HCT116 (cell line): ENCODE data around the gene ARHGAP28. TPM values are rescaled to one million over a fixed set of nuclear protein-coding genes. Genes with fewer than 3 reads are reported as not detected.

Source experiments
- ATAC-seq: fragments of 200-7000 bp; cut with Tn5 transposase; 2 replicates; pipeline ENCODE4 v1.9.1; 2020; ENCODE audit warnings: mild to moderate bottlenecking, moderate library complexity
- BruUV-seq: library from RNA; stranded (reverse); fragments of 400-500 nt; replicated peaks from 2 replicates; lab custom pipeline; 2021; lab: Mats Ljungman, UMichigan
- CTCF ChIA-PET: fragments of 300-600 bp; sonication (Branson Sonifier 250); formaldehyde crosslinking; loops from one replicate; lab custom pipeline; 2021; ENCODE audit warnings: antibody characterized with exemption; lab: Charles Lee
- POLR2A ChIA-PET: fragments of 300-600, 350-600 bp; sonication (Branson Sonifier 250); formaldehyde crosslinking; loops from one replicate; lab custom pipeline; 2021; ENCODE audit warnings: antibody characterized with exemption; lab: Charles Lee
- RAD21 ChIA-PET, 2 experiments: fragments of 300-600 bp; sonication (Branson Sonifier 250); formaldehyde crosslinking; loops; one replicate each; lab custom pipeline; 2023; ENCODE audit warnings: low total read pairs in 2 of 2; ENCODE audit not compliant: uncharacterized antibody in 2 of 2, unreplicated experiment in 2 of 2, low non-redundant PET in 1 of 2; lab: Charles Lee
- DNase-seq: peaks from one replicate; pipeline ENCODE4 v3.0.0-alpha.2; 2010; ENCODE audit warnings: low read depth, low spot score
- H2AFZ ChIP-seq: fragments of 200-600 bp; shearing (Covaris generic), sonication (generic); 2 replicates; pipeline ENCODE4 v1.6.1; 2017; ENCODE audit warnings: low read depth, mixed run types, mixed read lengths, antibody characterized with exemption, low read length; ENCODE audit not compliant: poor library complexity, severe bottlenecking
- H3K27ac ChIP-seq: 2 replicates; pipeline ENCODE4 v1.5.1; 2012; ENCODE audit warnings: low read depth, low read length
- H3K27me3 ChIP-seq: fragments of 200-600 bp; sonication (generic); 2 replicates; pipeline ENCODE4 v1.6.1; 2016; ENCODE audit warnings: mixed run types, low read length, mixed read lengths; ENCODE audit not compliant: insufficient read depth
- H3K36me3 ChIP-seq, 2 experiments: fragments of 200-500 bp in 1 of 2; fragments of 200-600 bp in 1 of 2; sonication (Bioruptor generic) in 1 of 2; sonication (generic) in 1 of 2; 2 replicates each; pipeline versions ENCODE4 v1.5.1 to v1.6.1; 2014 to 2016; ENCODE audit warnings: low read length in 2 of 2, inconsistent platforms in 1 of 2, mixed read lengths in 1 of 2, mixed run types in 1 of 2; ENCODE audit not compliant: insufficient read depth in 2 of 2, control insufficient read depth in 1 of 2
- H3K4me1 ChIP-seq, 2 experiments: fragments of 200-600 bp in 1 of 2; sonication (generic) in 1 of 2; 2 replicates each; pipeline versions ENCODE4 v1.5.1 to v1.6.1; 2012 to 2017; ENCODE audit warnings: low read length in 2 of 2, inconsistent platforms in 1 of 2, mild to moderate bottlenecking in 1 of 2, mixed read lengths in 1 of 2, mixed run types in 1 of 2, moderate library complexity in 1 of 2; ENCODE audit not compliant: insufficient read depth in 2 of 2, control insufficient read depth in 1 of 2
- H3K4me2 ChIP-seq: fragments of 200-600 bp; sonication (generic); 2 replicates; pipeline ENCODE4 v1.6.1; 2017; ENCODE audit warnings: mixed run types, low read length, mixed read lengths
- H3K4me3 ChIP-seq, 2 experiments: fragments of 200-600 bp in 1 of 2; sonication (generic) in 1 of 2; replicated peaks in 1 of 2; 2 replicates each; pipeline ENCODE4 v1.5.1; 2011 to 2016; ENCODE audit warnings: low read length in 2 of 2, control low read depth in 1 of 2, low read depth in 1 of 2, mild to moderate bottlenecking in 1 of 2, mixed read lengths in 1 of 2, mixed run types in 1 of 2
- H3K79me2 ChIP-seq: fragments of 200-600 bp; sonication (generic); 2 replicates; pipeline ENCODE4 v1.6.1; 2017; ENCODE audit warnings: mild to moderate bottlenecking, mixed run types, low read length, moderate library complexity, mixed read lengths; ENCODE audit not compliant: insufficient read depth
- H3K9ac ChIP-seq: fragments of 200-600 bp; sonication (generic); 2 replicates; pipeline ENCODE4 v1.6.1; 2016; ENCODE audit warnings: low read length, mixed read lengths
- H3K9me2 ChIP-seq: fragments of 200-600 bp; sonication (generic), shearing (Covaris generic); 2 replicates; pipeline ENCODE4 v1.6.1; 2017; ENCODE audit warnings: mixed run types, mild to moderate bottlenecking, moderate library complexity; ENCODE audit not compliant: insufficient read depth
- H3K9me3 ChIP-seq, 2 experiments: fragments of 200-500 bp in 1 of 2; fragments of 200-600 bp in 1 of 2; sonication (Bioruptor generic) in 1 of 2; sonication (generic) in 1 of 2; 2 replicates each; pipeline ENCODE4 v1.6.1; 2014 to 2017; ENCODE audit warnings: low read length in 2 of 2, mixed read lengths in 2 of 2, inconsistent platforms in 1 of 2, low read depth in 1 of 2, mild to moderate bottlenecking in 1 of 2, mixed run types in 1 of 2, moderate library complexity in 1 of 2; ENCODE audit not compliant: control insufficient read depth in 1 of 2, insufficient read depth in 1 of 2
- H4K20me1 ChIP-seq: fragments of 200-600 bp; sonication (generic), shearing (Covaris generic); 2 replicates; pipeline ENCODE4 v1.6.1; 2017; ENCODE audit warnings: mixed run types, mild to moderate bottlenecking, moderate library complexity; ENCODE audit not compliant: insufficient read depth
- ATF3 ChIP-seq: IDR thresholded peaks from 2 replicates; pipeline ENCODE4 v1.6.1; 2012
- CBX3 ChIP-seq: IDR thresholded peaks from 2 replicates; pipeline ENCODE4 v1.6.1; 2012; ENCODE audit warnings: low read depth
- ELF1 ChIP-seq: IDR thresholded peaks from 2 replicates; pipeline ENCODE4 v1.6.1; 2012; ENCODE audit warnings: low read depth, borderline replicate concordance
- FOSL1 ChIP-seq: IDR thresholded peaks from 2 replicates; pipeline ENCODE4 v1.6.1; 2012; ENCODE audit warnings: low read depth
- JUND ChIP-seq: IDR thresholded peaks from 2 replicates; pipeline ENCODE4 v1.6.1; 2012
- MAX ChIP-seq: IDR thresholded peaks from 2 replicates; pipeline ENCODE4 v1.6.1; 2012
- POLR2A ChIP-seq: IDR thresholded peaks from 2 replicates; pipeline ENCODE4 v1.7.0; 2011; ENCODE audit warnings: borderline replicate concordance; ENCODE audit not compliant: insufficient read depth, insufficient read length; ENCODE audit errors: extremely low read depth
- POLR2AphosphoS5 ChIP-seq: IDR thresholded peaks from 2 replicates; pipeline ENCODE4 v1.6.1; 2011; ENCODE audit warnings: mild to moderate bottlenecking, low read depth, low read length, moderate library complexity
- RAD21 ChIP-seq: IDR thresholded peaks from 2 replicates; pipeline ENCODE4 v1.6.1; 2012; ENCODE audit warnings: low read depth, mild to moderate bottlenecking
- REST ChIP-seq: IDR thresholded peaks from 2 replicates; pipeline ENCODE4 v1.6.1; 2012; ENCODE audit warnings: low read depth
- SIN3A ChIP-seq: IDR thresholded peaks from 2 replicates; pipeline ENCODE4 v1.6.1; 2012; ENCODE audit warnings: low read depth
- SP1 ChIP-seq: IDR thresholded peaks from 2 replicates; pipeline ENCODE4 v1.6.1; 2012; ENCODE audit warnings: low read depth
- SRF ChIP-seq: IDR thresholded peaks from 2 replicates; pipeline ENCODE4 v1.6.1; 2012; ENCODE audit warnings: low read depth
- YY1 ChIP-seq: IDR thresholded peaks from 2 replicates; pipeline ENCODE4 v1.6.1; 2011; ENCODE audit warnings: low read length, low read depth, moderate library complexity, mild to moderate bottlenecking; ENCODE audit not compliant: insufficient replicate concordance; ENCODE audit errors: extremely low read depth
- ZFX ChIP-seq: fragments of 450-650 bp; IDR thresholded peaks from 2 replicates; pipeline ENCODE4 v1.6.1; 2017
- intact Hi-C: fragments of 100-400 bp; cut with micrococcal nuclease; formaldehyde crosslinking; loops from 2 replicates; pipeline ENCODE4 v1.10.0; 2022
- total RNA-seq: library from RNA; stranded (reverse); gene quantifications from one replicate; pipeline ENCODE4 v1.2.1, GENCODE V29; 2021; ENCODE audit not compliant: unreplicated experiment

The ARHGAP28 gene
- total RNA-seq, 1 experiment from 2014 or later: not detected

GRCh38 chr18:6793455-6793854 lies 63.9 kb downstream of the ARHGAP28 start:
- no peak overlapping the region for H3K27ac ChIP-seq
- DNase-seq: no peak
- H4K20me1 ChIP-seq: no peaks in the 10 kb centered on the region
- H3K9me3 ChIP-seq: peaks cover 11 to 20% of the 10 kb centered on the region in 2 experiments; a peak in 2 of 4 replicates
- CTCF ChIA-PET: no interaction called here
- H3K27me3 ChIP-seq: no peaks in the 10 kb centered on the region
- no peak overlapping the region for H2AFZ ChIP-seq
- no peaks in the 10 kb centered on the region for H3K9me2 ChIP-seq
- H3K9ac ChIP-seq: no peak overlapping the region
- H3K4me1 ChIP-seq: no peaks in the 10 kb centered on the region
- intact Hi-C loops: no loop called here
- no peak overlapping the region for H3K4me2 ChIP-seq
- H3K4me3 ChIP-seq: no peak overlapping the region
- TF ChIP-seq SIN3A (no peak), POLR2AphosphoS5 (no peak), MAX (no peak), SRF (no peak), POLR2A (no peak), REST (no peak), ELF1 (no peak), RAD21 (no peak), ATF3 (no peak), YY1 (no peak), ZFX (no peak), CBX3 (no peak), FOSL1 (no peak), SP1 (no peak), JUND (no peak)
- TF ChIP-seq, all 23 proteins: peak for 0
- H3K36me3 ChIP-seq: no peaks in the 10 kb centered on the region
- ATAC-seq: no peak
- H3K79me2 ChIP-seq: no peaks in the 10 kb centered on the region
- BruUV-seq: no TSS peak
- ChIA-PET RAD21 (no interaction called here), POLR2A (no interaction called here)
